ENCODE results near the gene CYP2A6.
A peak's percentile ranks its signal among the peaks of the same experiment; 100 is the strongest.

CYP2A6 gene

DNA sequence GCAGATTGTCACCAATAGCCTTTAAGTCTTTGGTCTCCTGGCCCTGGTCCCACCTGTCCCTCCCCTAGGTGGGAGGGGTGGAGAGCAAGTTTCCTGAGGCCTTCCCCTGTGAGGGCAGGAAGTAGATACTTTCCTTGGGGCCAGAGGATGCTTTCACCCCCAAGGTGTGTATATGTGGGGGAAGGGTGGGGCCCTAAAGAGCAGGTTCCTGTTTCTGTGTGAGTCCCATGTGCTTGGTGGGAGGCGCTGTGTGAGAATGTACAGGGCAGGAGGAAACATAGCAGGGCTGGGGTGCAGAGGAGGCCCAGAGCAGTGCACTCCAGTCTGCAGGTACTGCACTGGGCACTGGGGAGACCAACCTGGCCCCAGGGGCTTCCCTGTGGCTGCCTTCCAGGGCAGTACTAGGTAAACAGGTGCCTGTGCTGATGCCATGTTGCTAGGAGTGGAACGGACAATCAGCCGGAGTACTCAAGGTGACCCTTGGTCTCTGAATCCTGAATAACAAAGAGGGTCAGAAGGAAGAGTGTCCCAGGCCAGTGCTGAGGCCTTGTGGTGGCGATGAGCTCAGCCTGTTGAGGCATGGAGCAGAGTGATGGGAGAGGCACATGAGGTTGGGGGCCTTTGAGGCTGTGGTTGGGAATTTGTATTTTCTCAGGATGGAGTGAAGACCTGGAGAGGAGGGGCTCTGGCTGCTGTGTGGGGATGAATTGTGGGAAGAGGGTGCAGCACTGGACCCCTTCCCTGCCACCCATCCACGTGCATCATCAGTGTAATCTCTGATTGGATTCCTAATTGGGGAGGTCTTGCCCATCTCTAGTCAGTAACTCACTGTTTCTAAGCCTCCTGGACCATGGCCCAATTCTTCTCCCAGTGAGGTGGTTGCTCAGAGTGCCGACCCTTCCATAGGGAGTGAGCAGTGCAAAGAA, 46.1 kb downstream of the CYP2A6 start:
- peak in 1 of 2 donors; percentile 37 for DNase-seq (ENCODE audit: extremely low read depth in 1 of 2, low read depth in 1 of 2)

GRCh38 chr19:40803170-40803856, 46.9 kb downstream of the CYP2A6 start:
- DNase-seq (ENCODE audit: extremely low read depth in 1 of 2, low read depth in 1 of 2): no peak

DNA sequence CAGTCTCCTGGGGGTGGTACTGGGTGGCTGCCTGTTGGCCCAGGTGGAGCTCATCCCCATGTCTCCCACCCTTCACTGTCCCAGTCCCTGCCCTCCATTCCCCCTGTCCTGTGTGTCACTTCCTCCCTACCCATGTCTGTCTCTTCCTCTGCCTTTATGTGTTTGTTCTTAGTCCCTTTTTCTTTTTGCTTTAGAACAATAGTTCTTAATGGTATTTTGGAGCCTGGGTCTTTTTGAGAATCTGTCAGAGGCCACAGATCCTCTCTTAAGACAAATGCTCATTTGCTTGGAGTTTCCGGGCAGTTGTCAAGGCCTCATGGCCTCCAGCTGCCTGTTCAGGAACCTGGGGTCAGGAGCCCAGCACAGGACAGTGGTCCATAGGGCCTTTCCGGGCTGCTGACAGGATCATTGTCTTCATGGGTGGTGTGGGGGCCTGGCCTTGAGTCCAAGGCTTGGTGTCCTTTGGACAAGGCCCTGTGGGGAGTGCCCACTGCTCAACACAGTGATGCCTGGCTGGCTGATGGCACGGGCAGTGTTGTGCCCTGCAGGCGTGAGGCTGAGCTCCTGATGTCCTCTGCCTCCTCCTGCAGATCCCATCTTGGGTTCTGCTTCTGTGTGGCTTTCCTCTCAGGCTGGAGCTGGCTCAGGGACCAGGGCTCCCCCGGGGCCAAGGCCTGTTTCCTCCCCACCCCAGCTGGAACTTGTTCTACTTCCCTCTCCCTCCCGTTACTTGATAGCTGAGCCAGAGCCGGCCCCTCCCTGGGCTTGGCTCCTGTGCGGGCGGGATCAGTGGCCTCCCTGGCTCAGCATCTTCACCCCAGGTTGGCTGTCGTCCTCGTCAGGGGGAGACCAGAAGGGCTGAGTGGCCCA, 47.7 kb downstream of the CYP2A6 start:
- no peak for DNase-seq (ENCODE audit: extremely low read depth in 1 of 2, low read depth in 1 of 2)

GRCh38 chr19:40801426-40802299, 48.6 kb downstream of the CYP2A6 start:
- no peak for DNase-seq (ENCODE audit: extremely low read depth in 1 of 2, low read depth in 1 of 2)

- DNase-seq (ENCODE audit: extremely low read depth in 1 of 2, low read depth in 1 of 2): no peak
Measured at GRCh38 chr19:40800997-40801377, 49.3 kb downstream of the CYP2A6 start.

DNA sequence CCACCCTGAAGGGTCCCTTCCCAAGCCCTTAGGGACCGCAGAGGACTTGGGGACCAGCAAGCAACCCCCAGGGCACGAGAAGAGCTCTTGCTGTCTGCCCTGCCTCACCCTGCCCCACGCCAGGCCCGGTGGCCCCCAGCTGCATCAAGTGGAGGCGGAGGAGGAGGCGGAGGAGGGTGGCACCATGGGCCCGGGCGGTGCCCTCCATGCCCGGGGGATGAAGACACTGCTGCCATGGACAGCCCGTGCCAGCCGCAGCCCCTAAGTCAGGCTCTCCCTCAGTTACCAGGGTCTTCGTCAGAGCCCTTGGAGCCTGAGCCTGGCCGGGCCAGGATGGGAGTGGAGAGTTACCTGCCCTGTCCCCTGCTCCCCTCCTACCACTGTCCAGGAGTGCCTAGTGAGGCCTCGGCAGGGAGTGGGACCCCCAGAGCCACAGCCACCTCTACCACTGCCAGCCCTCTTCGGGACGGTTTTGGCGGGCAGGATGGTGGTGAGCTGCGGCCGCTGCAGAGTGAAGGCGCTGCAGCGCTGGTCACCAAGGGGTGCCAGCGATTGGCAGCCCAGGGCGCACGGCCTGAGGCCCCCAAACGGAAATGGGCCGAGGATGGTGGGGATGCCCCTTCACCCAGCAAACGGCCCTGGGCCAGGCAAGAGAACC, 49.8 kb downstream of the CYP2A6 start:
- DNase-seq (ENCODE audit: extremely low read depth in 1 of 2, low read depth in 1 of 2): no peak

GRCh38 chr19:40799558-40800338, 50.5 kb downstream of the CYP2A6 start:
- no peak for DNase-seq (ENCODE audit: extremely low read depth in 1 of 2, low read depth in 1 of 2)

GRCh38 chr19:40798683-40799557, 51.3 kb downstream of the CYP2A6 start, which contains the start of gene EGLN2:
TSS of gene EGLN2 (plus strand) at chr19:40799191. CDS start at chr19:40800573, 1,382 bp downstream.
- peak; percentile 100 for DNase-seq (ENCODE audit: extremely low read depth in 1 of 2, low read depth in 1 of 2)

GRCh38 chr19:40797963-40798682, 52.1 kb downstream of the CYP2A6 start:
- peak in 1 of 2 donors; percentile 64 for DNase-seq (ENCODE audit: extremely low read depth in 1 of 2, low read depth in 1 of 2)

- DNase-seq (ENCODE audit: extremely low read depth in 1 of 2, low read depth in 1 of 2): no peak
Measured at GRCh38 chr19:40797166-40797962, 52.9 kb downstream of the CYP2A6 start.
